Heart left ventricle (tissue), 13 donors: ENCODE results near the gene TCF7L2.

Source experiments
- CTCF ChIP-seq, 12 donors: fragments of 200-600 bp; sonication (generic) in 4 of 12; IDR thresholded peaks; one replicate each; pipeline versions ENCODE4 v1.5.0 to v1.8.0; 2018 to 2022; ENCODE audit warnings: antibody characterized with exemption in 12 of 12, mild to moderate bottlenecking in 5 of 12
- POLR2A ChIP-seq, 2 donors: fragments of 450-650 bp; IDR thresholded peaks; one replicate each; pipeline ENCODE4 v1.6.1; 2017; ENCODE audit warnings: antibody characterized with exemption in 2 of 2, mild to moderate bottlenecking in 2 of 2, moderate library complexity in 2 of 2
- donor health status: ischemic (EF 13 %, LVEDD 7.1; RV severe dilation, severe dysfunction).
- donor health status: DM: no; HTN: yes; CAD: no.
- donor health status: DM: no; HTN: no; CAD: no.
- donor health status: ischemic (EF 25% LVEDD 6.9; RV normal size, moderate dysfunction).
- donor health status: ischemic (EF 25% LVEDD 5.7; RV mildly dilated, moderate dysfunction).
- donor health status: ischemic (EF 35%, LVEDD 5.7; RV mildly dilated, moderate dysfunction).
- donor health status: nonischemic (EF 11% LVEDD 7.7; RV severe dilation, severe dysfunction).
- donor health status: DM: yes; HTN: yes; CAD: no.
- donor health status: PGD.
- donor health status: ischemic (EF 29% LVEDD 5.4; RV normal size, mild dysfunction).
- donor health status: nonischemic (EF 23%, LVEDD 6.1; RV moderate dilation, normal function).

DNA sequence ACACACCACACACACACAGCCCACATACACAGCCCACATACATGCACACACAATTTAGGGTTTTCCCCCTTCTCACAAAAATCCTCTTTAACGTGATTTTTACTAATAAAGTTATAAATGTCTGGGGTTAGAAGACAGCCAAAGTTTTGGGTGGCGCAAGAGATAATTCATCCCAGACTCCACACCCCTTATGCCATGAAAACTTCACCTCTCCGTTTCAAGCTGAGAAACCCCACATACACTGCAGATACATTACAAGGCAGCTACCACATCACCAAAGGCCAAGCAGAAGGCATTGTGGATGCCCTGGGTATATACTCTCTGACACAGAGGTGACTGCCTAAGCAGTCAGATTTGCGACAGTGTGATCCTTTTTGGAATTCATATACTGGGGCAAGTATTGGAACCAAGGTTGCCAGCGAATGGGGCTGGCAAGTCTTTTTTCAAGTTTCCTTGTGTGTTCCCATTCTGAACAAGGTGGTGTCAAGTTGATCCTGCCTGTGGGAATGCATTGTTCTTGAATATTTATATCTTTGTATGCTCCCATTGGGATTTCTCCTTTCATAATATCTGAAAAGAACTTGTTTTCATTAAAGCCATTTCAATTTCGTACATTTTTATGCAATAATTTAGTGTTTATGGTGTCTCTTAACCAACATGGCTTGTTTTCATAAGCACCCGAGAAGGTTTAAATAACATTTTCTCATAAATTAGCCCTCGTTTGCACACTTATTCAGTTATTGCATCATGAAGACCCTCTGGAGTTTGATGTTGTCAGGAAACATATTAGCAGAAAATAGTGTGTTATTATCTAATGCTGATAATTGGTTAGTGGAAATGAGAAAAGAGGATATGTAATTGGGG is 130.2 kb downstream of the TCF7L2 start:
- no peak for TF ChIP-seq CTCF (IDR thresholded peaks at IDR 0.05)
- no peak for TF ChIP-seq POLR2A (IDR thresholded peaks at IDR 0.05)
